HG03457 (cell line): ENCODE data around the gene ANKRD35.

Source experiments
- ATAC-seq: cut with Tn5 transposase; IDR thresholded peaks from one replicate; pipeline ENCODE4 v1.9.1; 2021; ENCODE audit warnings: moderate number of reproducible peaks; ENCODE audit not compliant: unreplicated experiment

Gene ANKRD35

DNA sequence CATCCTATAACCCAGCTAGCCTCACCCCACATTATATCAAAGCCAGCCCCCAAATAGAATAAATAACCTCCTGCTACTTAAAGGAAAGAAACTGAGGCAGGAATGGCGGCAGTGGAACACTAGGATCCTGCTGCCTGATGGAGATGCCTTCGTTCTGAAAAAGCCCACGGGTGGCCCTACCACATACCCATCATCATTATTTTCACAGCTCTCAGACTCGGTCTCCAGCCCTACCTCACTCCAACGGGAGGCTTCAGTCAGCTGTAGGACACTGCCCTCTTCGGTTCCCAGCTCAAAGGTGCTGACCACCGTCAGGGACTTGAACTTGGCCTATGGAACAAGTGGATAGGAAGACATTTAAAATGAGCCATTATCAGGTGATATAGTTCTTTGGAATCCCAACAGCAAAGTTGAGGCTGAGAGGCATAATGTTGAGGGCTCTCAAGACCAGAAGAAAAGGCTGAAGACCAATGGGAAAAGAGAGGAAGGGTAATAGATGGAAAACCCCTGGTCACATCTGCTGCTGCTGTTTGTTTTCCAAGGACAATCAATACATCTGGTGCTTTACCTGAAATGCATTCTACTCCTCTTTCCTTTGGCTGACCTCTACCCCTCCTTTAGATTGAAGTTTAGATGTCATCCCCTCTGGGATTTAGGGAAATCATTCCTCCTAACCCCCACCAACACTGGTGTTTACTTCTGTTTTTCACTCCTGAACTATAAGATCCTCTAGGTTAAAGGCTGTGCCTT, 7.8 kb upstream of the ANKRD35 start:
- ATAC-seq, result no peak

DNA sequence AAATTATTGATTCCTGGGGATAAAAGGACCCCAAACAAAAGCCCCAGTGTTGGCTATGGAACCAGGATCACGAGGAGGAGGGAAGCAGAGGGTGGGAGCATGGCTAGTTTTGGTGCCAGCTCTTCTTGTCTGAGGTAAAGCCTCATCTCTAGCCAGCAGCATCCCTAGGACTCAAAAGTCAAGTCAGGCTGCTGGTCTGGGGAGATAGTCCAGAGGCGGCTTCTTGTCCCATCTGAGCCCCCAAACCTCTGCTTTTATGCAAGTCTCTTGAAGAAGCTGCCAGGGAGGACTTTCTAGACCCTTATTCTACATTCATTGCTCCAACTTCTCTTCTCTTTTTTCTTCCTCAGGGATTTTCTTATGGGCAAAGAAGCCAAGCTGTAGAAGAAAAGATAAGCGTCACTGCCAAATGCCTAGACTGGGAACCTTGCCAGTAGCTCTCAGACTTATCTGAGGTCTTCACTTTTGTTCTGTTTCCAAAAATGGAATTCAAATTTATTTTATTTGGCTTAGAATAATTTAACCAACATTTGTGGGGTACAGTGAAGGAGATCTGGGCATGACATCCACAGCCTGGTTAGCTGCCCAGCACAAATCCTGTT, 6.9 kb upstream of the ANKRD35 start:
- no peak for ATAC-seq

DNA sequence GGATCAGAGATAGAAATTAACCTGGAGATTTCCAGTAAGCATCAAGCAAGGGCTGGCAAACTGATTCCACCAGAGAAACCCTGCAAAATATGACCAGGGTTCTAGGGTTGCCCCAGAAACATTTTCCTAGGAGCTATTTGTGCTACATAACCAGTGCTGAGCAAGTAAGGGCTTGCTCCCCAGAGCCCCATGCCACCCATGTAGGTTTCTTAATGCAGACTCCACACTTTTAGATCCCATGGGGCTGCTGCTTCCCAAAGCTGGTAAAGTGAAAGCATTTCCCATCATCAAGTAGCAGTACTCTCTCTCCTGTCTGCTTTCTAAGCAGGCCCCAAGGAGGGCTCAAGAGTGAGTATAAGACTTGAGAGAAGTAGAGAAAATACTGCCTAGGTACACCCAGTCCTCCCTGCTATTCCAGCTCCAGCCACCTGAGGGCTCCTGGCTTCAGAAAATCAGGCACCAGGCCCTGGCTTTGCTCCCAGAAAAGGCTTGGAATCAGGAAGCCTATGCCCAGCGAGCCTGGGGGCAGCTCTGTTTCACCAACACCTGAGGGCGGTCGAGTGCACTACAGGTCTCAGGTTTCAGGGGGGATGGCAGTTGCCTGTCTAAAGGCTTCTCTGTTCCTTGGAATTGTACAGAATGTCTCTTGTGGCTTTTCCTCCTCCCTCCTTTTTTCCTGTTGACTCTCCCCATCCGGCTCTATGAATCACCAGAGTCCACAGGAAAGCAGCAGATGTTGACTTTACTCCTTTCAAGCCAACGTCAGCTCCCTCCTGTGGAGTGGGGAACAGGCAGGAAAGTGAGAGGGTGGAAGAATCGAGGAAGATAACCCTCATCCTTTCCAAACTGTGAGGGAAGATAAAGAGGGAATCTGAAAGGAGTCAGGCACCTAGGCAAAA, 6.2 kb upstream of the ANKRD35 start:
- ATAC-seq, result no peak

DNA sequence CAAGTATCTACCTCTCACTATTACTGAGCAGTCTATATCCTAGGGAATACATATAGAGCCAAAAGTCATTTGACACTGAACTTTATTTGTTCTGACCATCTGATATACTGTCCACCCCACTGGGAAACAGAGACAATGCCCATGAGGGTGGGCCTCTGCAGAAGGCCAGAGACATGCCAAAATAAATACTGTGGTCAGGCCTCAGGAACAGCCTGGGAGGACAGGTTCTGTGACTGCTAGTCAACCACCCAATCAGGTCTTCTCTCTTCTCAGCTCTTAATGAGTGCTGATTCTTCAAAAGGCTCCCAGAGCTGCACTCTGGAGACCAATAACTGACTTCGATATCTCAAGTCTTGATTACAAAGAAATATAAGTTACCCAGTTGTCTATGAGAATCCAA, 5.5 kb upstream of the ANKRD35 start:
- no peak for ATAC-seq

DNA sequence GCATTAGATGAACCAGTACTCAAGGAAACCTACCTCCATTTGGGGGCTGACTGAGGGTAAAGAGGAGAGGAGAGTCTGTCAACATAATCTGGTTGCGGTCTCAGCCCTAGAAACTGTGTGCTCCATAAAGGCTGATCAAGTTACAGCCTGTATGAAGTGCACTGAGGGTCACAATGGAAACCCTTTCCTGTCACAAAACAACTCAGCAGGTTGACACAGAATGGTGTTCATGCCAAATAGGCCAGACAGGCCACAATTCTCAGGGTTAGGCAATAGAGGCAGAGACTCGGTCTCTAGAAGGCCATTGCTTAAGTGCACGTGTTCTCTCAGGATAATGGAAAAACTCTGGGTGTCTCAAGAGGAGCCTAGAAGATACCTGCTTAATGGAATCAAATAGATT, 4.1 kb upstream of the ANKRD35 start:
- ATAC-seq, result no peak

DNA sequence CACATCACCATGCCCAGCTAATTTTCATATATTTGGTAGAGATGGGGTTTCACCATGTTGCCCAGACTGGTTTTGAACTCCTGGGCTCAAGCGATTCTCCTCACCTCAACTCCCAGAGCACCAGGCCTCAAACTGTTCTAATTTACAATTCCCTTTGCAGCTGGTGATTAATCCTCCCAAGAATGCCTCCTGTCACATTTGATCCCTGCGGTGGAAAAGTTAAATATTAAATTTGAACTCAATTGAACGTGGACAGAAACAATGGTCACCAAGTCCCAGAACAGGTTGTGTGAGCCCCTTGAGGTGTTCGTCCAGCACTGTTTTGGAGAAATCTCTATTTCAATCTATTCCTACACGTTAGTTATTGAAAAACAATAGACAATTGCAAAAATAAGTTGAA, 2.0 kb upstream of the ANKRD35 start:
- no peak for ATAC-seq

DNA sequence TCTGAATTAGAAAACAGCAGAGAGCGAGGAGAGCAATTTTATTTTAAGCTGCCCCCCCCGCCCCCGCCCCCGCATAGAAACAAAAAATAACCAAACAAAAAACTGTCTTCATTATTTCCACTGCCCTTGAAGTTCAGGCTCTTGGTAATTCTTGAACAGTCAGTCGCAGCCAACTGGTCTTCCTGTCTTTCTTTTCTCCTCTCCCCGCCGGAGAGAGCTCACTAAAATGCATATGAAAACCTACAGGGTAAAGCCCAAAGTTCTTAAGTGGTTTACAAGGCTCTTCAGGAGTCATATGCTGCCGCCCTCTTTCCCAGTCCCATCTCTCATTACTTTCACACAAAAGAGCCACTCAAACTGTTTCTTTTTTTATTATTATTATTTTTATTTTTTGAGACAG, 1.1 kb upstream of the ANKRD35 start:
- no peak for ATAC-seq

DNA sequence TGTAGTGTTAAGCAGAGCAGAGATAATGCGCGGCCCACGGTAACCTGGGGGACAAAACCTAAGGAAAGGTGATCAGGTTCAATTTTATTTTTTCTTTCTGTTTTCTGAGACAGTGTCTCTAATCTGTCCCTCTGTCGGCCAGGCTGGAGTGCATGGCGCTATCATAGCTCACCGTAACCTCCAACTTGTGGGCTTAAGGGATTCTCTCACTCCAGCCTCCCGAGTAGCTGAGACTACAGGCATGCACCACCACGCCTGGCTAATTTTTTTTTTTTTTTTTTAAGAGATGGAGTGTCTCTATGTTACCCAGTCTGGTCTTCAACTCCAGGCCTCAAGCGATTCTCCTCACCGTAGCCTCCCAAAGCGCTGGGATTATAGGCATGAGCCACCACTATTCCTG, 724 bp upstream of the ANKRD35 start:
- ATAC-seq, result no peak

DNA sequence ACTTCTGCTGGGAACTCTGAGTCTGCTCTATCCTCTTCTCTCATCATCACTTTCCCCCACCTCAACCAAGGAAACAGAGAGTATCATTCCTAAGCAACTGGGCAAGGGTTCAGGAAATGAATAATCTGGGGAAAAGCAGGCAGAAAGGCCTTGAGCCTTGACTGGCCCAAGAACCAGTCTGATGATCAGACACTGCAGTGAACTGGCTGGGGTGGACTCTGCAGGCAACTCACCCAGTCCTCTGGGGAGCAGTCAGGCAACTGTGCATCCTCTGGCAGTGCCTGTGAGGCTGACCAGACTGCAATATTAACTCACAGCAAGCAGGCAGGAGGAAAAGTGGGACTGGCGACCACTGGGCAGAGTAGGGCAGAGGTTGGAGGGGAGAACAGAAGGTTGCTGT, 991 bp downstream of the ANKRD35 start:
- no peak for ATAC-seq

DNA sequence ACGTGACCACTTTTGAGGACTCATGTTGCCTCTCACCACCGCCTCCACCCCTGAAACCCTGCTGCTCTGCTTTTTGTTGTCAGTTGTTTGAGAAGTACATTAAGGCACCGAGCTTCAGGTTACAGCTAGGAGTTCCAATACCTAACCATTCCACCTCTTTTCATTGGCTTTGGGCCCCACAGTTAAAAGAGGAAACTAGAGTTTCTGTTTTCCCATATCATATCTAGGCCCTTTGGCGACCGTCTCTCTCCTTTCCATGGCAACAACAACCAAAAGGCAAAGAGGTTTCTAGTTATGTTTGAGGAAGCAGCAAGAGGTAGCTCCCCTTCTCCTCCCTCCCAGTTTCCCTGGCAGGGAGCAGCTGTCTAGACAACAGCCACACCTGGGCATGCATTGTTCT, 5.9 kb downstream of the ANKRD35 start:
- ATAC-seq, result no peak

DNA sequence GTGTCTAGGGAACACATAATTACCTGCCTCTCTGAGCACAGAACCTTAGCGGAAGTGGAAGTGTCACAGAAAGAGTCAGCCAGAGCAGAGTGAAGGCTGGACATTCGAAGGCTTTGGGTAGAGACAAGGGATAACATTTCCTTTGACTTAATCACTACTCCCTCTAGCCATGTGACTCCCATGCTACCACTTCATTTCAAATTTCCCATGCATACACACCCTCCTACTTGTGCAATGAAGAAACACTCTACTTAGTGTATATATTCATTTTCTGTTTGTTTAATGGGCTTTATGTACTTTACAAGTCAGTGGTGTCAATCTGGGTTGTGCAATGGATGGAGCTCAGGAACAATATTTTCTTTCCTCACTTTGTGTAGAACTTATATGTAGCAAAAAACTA, 6.9 kb downstream of the ANKRD35 start:
- ATAC-seq, result no peak

DNA sequence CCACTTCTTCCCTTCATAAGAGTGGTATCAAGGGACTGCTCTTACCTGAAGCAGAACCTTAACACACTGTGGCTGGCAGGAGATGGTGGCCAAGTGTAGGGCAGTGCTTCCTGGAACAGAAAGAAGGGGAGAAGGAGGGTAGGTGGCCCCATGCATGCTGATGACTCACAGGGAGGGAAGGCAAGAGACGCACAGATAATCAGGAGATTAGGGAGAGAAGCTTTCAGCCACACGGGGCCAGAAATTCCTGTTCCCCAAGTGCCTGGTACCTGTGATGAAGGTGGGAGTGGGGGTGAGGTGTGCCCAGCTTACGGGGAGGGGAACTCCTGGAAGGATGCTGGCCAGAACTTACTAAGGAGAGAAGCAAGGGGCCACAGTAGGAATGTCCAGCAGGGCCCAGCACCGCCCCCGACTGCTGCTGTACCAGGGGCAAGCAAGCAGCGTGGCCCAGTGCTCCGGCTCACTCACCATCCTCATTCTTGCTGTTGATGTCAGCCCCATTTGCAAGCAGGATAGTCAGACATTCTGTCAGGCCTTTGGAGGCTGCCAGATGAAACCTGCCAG, 7.7 kb downstream of the ANKRD35 start:
- no peak for ATAC-seq

DNA sequence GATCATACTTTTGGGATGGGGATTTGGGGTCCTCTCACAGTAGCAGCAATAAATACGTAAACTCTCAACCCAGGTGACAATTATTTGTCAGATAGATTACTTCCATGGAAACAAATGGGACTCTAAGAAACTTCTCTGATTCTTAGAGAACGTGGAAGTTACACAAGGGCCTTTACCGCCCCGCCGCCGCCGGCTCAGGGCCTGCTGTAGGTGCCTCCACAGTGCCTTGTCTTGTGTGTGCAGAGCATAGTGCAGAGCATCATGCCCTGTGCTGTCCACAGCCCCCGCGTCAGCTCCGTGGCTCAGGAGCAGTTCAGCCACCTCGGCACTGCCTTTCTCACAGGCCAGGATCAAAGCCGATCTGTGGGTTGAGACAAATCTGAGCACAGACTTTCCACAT, 11.0 kb downstream of the ANKRD35 start:
- no peak for ATAC-seq

DNA sequence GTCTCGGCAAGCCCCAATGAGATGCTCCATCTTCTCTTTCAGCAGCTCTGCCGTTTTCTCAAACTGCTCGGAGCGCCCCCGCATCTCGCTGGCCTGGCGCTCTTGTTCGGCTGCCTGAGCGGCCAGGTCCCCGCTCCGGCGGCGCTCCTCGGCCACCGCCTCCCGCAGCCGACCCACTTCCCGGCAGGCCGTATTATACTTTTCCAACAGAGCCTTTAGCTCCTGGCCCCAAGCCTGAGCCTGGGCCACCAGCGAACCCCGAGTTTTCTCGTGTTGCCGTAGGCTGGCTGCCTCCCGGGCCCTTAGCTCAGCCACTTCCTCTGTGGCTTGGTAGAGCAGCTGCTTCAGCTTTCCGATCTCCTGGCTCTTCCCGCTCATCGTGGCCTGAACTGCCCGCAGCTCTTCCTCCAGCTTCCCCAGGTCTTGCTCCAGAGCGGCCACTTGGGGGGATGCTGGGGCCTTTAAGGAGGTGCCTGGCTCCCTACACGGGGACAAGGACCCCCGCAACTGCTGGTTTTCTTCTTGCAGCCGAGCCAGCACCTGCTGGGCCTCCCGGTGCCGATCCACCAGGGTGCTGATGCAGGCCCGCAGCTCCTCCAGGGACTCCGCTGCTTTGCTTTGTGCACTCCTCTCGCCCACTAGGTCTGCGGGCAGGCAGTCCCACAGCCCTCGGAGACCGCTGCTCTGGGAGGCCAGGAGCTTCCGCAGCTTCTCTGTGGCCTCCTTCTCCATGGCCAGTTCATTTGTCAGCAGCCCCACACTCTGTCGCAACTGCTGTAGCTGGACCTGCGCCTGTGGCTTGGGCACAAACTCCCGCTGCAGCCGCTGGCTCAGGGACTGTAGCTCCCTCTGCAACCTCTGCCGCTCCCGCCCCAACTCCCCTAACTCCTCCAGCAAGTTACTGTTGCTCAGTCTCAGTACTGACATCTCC, 13.4 kb downstream of the ANKRD35 start:
- ATAC-seq, result no peak

DNA sequence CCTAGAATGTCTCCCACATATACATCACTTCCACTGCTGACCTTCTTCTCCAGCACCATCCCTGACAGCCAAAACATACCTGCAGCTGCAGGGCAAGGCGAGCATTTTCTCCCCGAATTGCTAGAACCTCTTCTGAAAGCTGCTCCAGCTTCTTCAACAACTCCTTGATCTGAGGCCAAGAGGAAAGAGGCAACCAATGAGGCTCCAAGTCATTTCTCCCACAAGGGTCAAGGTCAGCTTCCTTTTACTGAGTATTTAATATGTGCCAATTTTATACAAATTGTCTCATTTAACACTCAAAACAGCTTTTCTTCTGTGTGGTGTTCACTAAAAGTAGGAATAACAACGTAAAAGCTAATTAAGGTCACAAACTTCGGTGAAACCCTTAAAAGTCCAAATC, 17.4 kb downstream of the ANKRD35 start:
- no peak for ATAC-seq

DNA sequence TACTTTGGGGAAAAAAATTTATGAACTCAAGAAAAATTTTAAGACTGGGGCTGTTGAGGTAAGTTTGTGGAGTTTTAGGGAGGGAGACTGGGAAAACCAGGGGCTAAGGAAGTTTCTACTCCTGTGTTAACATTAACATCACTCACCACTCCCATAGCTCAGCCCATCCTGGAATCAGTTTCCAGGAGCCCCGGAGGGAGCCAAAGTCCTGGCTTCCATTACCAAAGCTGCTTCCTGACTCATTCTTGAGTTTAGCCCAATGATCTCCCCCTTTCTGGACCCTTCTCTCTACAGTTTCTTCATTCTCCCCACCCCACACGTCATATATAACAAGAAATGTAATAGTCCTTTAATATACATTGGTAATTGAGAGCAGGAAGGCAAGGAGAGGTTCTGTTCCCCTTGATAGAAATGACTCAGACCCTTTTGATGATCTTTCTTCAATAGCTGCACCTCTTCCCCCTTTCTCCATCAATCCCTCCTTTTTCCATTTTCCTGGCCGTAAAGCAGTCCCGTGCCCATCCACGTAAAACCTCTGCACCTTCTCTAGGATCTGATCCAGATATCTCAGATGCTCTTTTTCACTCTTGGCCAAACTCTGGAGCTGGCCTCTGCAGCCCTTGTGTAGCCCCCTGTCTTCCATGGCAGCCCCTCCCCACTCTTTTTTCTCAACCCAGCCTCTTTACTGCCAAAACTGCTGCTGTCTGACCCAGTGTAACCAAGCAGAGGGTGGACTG, 22.2 kb downstream of the ANKRD35 start:
- no peak for ATAC-seq

DNA sequence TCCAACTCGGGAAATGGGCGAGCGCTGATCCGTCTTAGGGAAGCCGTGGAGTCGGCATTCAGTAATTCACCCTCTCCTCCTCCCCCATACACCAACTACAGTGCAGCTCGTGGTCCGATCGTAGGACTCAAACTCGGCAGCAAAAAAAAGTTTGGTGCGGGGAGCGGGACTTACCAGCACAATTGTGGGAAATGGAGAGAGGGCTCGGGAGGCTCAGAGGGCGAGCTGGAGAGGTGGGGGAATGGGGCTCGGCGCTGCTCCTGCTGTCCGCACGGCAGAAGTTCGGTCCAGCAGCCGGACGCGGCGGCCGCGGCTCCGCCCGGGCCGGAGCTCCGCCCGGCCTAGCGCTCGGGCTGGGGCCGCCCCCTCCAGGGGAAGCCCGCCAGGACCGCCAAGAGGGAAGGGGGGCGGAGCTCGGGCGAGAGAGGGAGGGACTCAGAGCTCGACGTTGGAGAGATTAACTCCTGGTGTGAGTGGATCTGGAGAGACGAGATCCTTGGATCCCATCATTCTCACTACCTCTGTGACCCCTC, 26.1 kb downstream of the ANKRD35 start:
- peak; percentile 50 for ATAC-seq

DNA sequence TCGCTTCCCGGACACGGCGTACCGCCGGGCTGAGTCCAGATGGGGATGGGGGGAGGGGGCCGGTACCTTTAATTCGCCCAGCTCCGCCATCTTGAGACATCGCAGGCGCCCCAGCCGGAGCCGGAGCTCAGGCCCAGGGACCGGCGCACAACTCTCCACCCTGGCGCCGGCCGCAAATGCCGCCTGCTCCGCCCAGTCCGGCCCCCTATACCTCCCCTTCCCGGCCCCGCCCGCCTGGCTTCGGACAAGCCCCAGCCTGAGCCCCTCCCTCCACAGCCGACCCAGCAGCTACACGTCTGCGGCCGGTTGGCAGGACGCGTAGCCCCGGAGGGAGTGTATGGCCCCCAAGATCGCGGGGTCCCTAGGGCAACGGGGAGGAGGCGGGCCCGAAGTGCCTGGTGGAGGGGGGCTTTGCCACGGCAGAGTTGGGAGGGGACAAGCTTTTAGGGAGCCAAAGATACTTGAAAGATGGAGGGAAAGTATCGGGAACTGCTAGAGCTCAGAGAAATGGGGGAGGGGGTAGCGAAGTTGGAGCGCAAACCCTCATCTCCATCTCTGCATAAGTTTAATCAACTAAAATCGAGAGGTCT, 26.7 kb downstream of the ANKRD35 start, which contains the start of gene PIAS3:
PIAS3 (minus strand) TSS at position 181 of the 590 bp plus-strand sequence; CDS start at position 90, 91 bp downstream.
- peak; percentile 58 for ATAC-seq
